HUDEP-2 (cell line): ENCODE data around the gene ZNF420.

ENCODE experiments used
- DNase-seq, 76 experiments: peaks; one replicate each; lab custom pipeline; 2025; ENCODE audit not compliant: unreplicated experiment in 76 of 76; lab: John Stamatoyannopoulos, UW

Gene ZNF420

GRCh38 chr19:37136111-37136510 lies 57.9 kb downstream of the ZNF420 start:
- DNase-seq: no peak

GRCh38 chr19:37148214-37148613 lies 70.0 kb downstream of the ZNF420 start:
- no peak for DNase-seq

- DNase-seq: no peak
Observed at GRCh38 chr19:37160153-37160552, 81.9 kb downstream of the ZNF420 start.

GRCh38 chr19:37165635-37166034 lies 87.4 kb downstream of the ZNF420 start:
- no peak for DNase-seq

DNA sequence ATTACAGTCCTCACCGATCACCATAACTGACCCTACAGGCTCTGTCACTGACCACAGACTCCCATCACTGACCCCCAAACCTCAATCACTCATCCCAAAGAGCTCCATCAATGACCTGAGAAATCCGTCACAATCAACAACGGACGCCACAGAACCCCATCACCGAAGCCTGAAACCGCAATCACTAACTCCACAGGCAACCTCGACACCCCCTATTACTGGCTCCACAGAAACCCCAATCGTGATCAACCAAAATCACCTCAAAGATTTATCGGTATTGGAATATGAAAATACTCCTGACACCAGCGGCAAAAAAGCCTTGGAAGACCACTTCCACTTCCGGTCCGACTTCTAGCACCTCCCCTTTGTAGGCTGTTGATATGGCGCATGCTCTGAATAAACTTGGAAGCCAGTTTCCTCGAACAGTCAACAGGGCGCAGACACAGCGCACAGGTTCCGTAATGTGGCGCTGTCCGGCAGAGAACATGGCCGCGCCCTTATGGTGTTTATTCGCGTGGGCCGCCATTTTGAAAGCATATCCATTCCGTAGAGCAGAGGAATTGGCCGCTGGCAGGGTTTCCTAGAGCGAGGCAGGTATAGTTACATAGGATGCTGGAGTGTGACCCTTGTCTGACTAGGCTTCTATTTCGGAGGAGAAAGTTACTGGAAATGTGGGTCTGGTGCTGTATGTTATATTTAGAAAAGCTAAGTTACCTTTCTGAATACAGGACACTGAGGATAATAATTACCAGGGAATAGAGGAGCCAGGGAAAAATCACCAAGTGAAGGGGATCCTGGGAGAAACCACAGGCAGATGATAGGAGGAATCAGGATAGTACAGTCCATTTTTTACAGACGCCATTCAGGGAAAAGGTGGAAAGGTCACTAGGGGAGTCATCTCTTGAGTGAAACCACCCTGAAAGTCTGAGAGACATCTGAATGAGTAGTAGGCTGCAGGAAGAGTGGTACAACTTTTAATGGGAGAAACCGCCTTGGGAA lies 94.4 kb downstream of the ZNF420 start, which contains the start of gene ZNF585A:
Gene ZNF585A (minus strand): TSS at position 328 of the 999 bp plus-strand sequence. CDS start 2,785 bp downstream, outside the sequence.
- DNase-seq: peak; percentile 49 to 98 (median 93)
